ENCODE results near the gene CCL28. TPM values are rescaled to one million over a fixed set of nuclear protein-coding genes. Genes with fewer than 3 reads are reported as not detected.

Gene CCL28
- total RNA-seq, 4 donors from 2014 or later = 11.6 to 24.1 (median 14.6) TPM

- no peak for TF ChIP-seq CTCF (IDR thresholded peaks at IDR 0.05)
- no peak for TF ChIP-seq POLR2A (IDR thresholded peaks at IDR 0.05)
- no peak overlapping the region for H3K4me3 ChIP-seq (ENCODE audit: low read depth, poor library complexity, severe bottlenecking)
- 93 to 94% methylated on average over 1 of the region's 1 CpG for WGBS, 2 donors
- intact Hi-C loops (cut with DNase I; ENCODE audit: low total_unique reads) = no loop called here
- DNase-seq (ENCODE audit: low spot score in 2 of 2) = no peak
These were observed 58.5 kb downstream of the CCL28 start for GRCh38 chr5:43353668-43354067.

- no peak for DNase-seq (ENCODE audit: low spot score in 2 of 2)
- WGBS, 2 donors = 41 to 58% methylated on average over 2 of the region's 2 CpGs
- intact Hi-C loops (cut with DNase I; ENCODE audit: low total_unique reads) = no loop called here
- H3K4me3 ChIP-seq (ENCODE audit: low read depth, poor library complexity, severe bottlenecking) = no peak overlapping the region
- no peak for TF ChIP-seq POLR2A (IDR thresholded peaks at IDR 0.05)
- TF ChIP-seq CTCF (IDR thresholded peaks at IDR 0.05) = no peak
These were observed 59.3 kb downstream of the CCL28 start for GRCh38 chr5:43352915-43353314.

- 85 to 87% methylated on average over 3 of the region's 3 CpGs for WGBS, 2 donors
- no peak overlapping the region for H3K4me3 ChIP-seq (ENCODE audit: low read depth, poor library complexity, severe bottlenecking)
- intact Hi-C loops (cut with DNase I; ENCODE audit: low total_unique reads) = no loop called here
- TF ChIP-seq CTCF (IDR thresholded peaks at IDR 0.05) (no peak), POLR2A (IDR thresholded peaks at IDR 0.05) (no peak)
- DNase-seq (ENCODE audit: low spot score in 2 of 2) = no peak
These were observed 60.1 kb downstream of the CCL28 start for GRCh38 chr5:43352131-43352530.

- no peak for DNase-seq (ENCODE audit: low spot score in 2 of 2)
- TF ChIP-seq CTCF (IDR thresholded peaks at IDR 0.05) = no peak
- no peak for TF ChIP-seq POLR2A (IDR thresholded peaks at IDR 0.05)
- WGBS, 2 donors = 74 to 83% methylated on average over 1 of the region's 1 CpG
- intact Hi-C loops (cut with DNase I; ENCODE audit: low total_unique reads) = no loop called here
- H3K4me3 ChIP-seq (ENCODE audit: low read depth, poor library complexity, severe bottlenecking) = no peak overlapping the region
These were observed 63.3 kb downstream of the CCL28 start for GRCh38 chr5:43348861-43349363.

GRCh38 chr5:43348207-43348606 is 64.0 kb downstream of the CCL28 start:
- no peak for TF ChIP-seq CTCF (IDR thresholded peaks at IDR 0.05)
- TF ChIP-seq POLR2A (IDR thresholded peaks at IDR 0.05) = no peak
- intact Hi-C loops (cut with DNase I; ENCODE audit: low total_unique reads) = no loop called here
- WGBS, 2 donors = 85 to 91% methylated on average over 4 of the region's 4 CpGs
- DNase-seq (ENCODE audit: low spot score in 2 of 2) = no peak
- H3K4me3 ChIP-seq (ENCODE audit: low read depth, poor library complexity, severe bottlenecking) = no peak overlapping the region

GRCh38 chr5:43338862-43339261 is 73.3 kb downstream of the CCL28 start:
- intact Hi-C loops (cut with DNase I; ENCODE audit: low total_unique reads) = no loop called here
- no peak overlapping the region for H3K4me3 ChIP-seq (ENCODE audit: low read depth, poor library complexity, severe bottlenecking)
- TF ChIP-seq CTCF (IDR thresholded peaks at IDR 0.05) (no peak), POLR2A (IDR thresholded peaks at IDR 0.05) (no peak)
- WGBS, 2 donors = 74 to 76% methylated on average over 1 of the region's 1 CpG
- no peak for DNase-seq (ENCODE audit: low spot score in 2 of 2)

Measured in lower leg skin (tissue), 4 donors.